ENCODE measurements around the gene ITGAE.
A peak's percentile ranks its signal among the peaks of the same experiment; 100 is the strongest.

ITGAE gene

GRCh38 chr17:3754458-3755334 lies 46.3 kb downstream of the ITGAE start:
- H3K4me3 ChIP-seq (ENCODE audit: control insufficient read depth in 1 of 7, extremely low read depth in 1 of 7, insufficient read depth in 4 of 7, low read depth in 2 of 7, low read length in 6 of 7), result peak overlapping the region in 3 of 7 experiments; percentile 36 to 58 (median 46)
- POLR2A ChIA-PET, result interaction anchor here (0.6 kb wide), 2 partner anchors 12 to 16 kb away, joined by 3 read pairs; no protein-coding TSS in a partner anchor

GRCh38 chr17:3754066-3754457 lies 46.9 kb downstream of the ITGAE start:
- DNase-seq, result no peak
- no peaks in the 10 kb centered on the region for H3K36me3 ChIP-seq (ENCODE audit: control insufficient read depth in 4 of 4, insufficient read depth in 4 of 4, low read length in 3 of 4)

More at GRCh38 chr17:3754458-3755334, 46.3 kb downstream of the ITGAE start:
- H3K36me3 ChIP-seq (ENCODE audit: control insufficient read depth in 4 of 4, insufficient read depth in 4 of 4, low read length in 3 of 4), result no peaks in the 10 kb centered on the region
- H3K9me3 ChIP-seq (ENCODE audit: control extremely low read depth in 1 of 5, control insufficient read depth in 4 of 5, insufficient read depth in 2 of 5, low read depth in 1 of 5, low read length in 4 of 5), result peaks cover 0 to 4% (median 0%) of the 10 kb centered on the region in 5 experiments
- WGBS (ENCODE audit: insufficient coverage), result 14% methylated on average over 38 of the region's 56 CpGs
- peaks cover 0 to 17% (median 6%) of the 10 kb centered on the region in 4 experiments for H3K4me1 ChIP-seq (ENCODE audit: control extremely low read depth in 1 of 4, control insufficient read depth in 4 of 4, insufficient read depth in 4 of 4, low read length in 3 of 4)
- CTCF ChIA-PET, result interaction anchor here (1.4 to 1.6 kb wide), 2 partner anchors 16 to 17 kb away, joined by 3 to 9 read pairs; no protein-coding TSS in a partner anchor
- peak; percentile 80 to 92 (median 89) for DNase-seq
- no peaks in the 10 kb centered on the region for H3K27me3 ChIP-seq (replicated peaks in 2 of 5; ENCODE audit: control insufficient read depth in 4 of 5, insufficient read depth in 5 of 5, low read length in 4 of 5)
- H3K27ac ChIP-seq (ENCODE audit: insufficient read depth in 1 of 2, low read depth in 1 of 2, low read length in 2 of 2, poor library complexity in 1 of 2, severe bottlenecking in 2 of 2), result peak overlapping the region in 1 of 2 experiments; percentile 34

GRCh38 chr17:3753624-3754023 lies 47.4 kb downstream of the ITGAE start:
- WGBS (ENCODE audit: insufficient coverage), result 86% methylated on average over 11 of the region's 12 CpGs
- Histone ChIP-seq H3K36me3 (ENCODE audit: control insufficient read depth in 4 of 4, insufficient read depth in 4 of 4, low read length in 3 of 4) (no peaks in the 10 kb centered on the region), H3K27me3 (replicated peaks in 2 of 5; ENCODE audit: control insufficient read depth in 4 of 5, insufficient read depth in 5 of 5, low read length in 4 of 5) (no peaks in the 10 kb centered on the region), H3K27ac (ENCODE audit: insufficient read depth in 1 of 2, low read depth in 1 of 2, low read length in 2 of 2, poor library complexity in 1 of 2, severe bottlenecking in 2 of 2) (no peak overlapping the region), H3K4me3 (ENCODE audit: control insufficient read depth in 1 of 7, extremely low read depth in 1 of 7, insufficient read depth in 4 of 7, low read depth in 2 of 7, low read length in 6 of 7) (no peak overlapping the region), H3K9me3 (ENCODE audit: control extremely low read depth in 1 of 5, control insufficient read depth in 4 of 5, insufficient read depth in 2 of 5, low read depth in 1 of 5, low read length in 4 of 5) (no peaks in the 10 kb centered on the region), H3K4me1 (ENCODE audit: control extremely low read depth in 1 of 4, control insufficient read depth in 4 of 4, insufficient read depth in 4 of 4, low read length in 3 of 4) (peaks cover 0 to 17% (median 6%) of the 10 kb centered on the region in 4 experiments)
- CTCF ChIA-PET, result interaction anchor here (0.9 kb wide), 2 partner anchors 11 to 70 kb away, joined by 3 to 4 read pairs; no protein-coding TSS in a partner anchor
- POLR2A ChIA-PET, result interaction anchor here (0.5 to 1.0 kb wide), 2 partner anchors 16 to 63 kb away, joined by 3 to 6 read pairs; no protein-coding TSS in a partner anchor
- DNase-seq, result no peak

More at GRCh38 chr17:3754066-3754457, 46.9 kb downstream of the ITGAE start:
- no peak overlapping the region for H3K27ac ChIP-seq (ENCODE audit: insufficient read depth in 1 of 2, low read depth in 1 of 2, low read length in 2 of 2, poor library complexity in 1 of 2, severe bottlenecking in 2 of 2)
- no peak overlapping the region for H3K4me3 ChIP-seq (ENCODE audit: control insufficient read depth in 1 of 7, extremely low read depth in 1 of 7, insufficient read depth in 4 of 7, low read depth in 2 of 7, low read length in 6 of 7)
- ChIA-PET CTCF (interaction anchor here (0.9 kb wide), 2 partner anchors 11 to 71 kb away, joined by 3 to 4 read pairs; no protein-coding TSS in a partner anchor), POLR2A (interaction anchor here (0.5 to 1.0 kb wide), 2 partner anchors 16 to 62 kb away, joined by 3 to 6 read pairs; no protein-coding TSS in a partner anchor)
- peaks cover 0 to 17% (median 6%) of the 10 kb centered on the region in 4 experiments for H3K4me1 ChIP-seq (ENCODE audit: control extremely low read depth in 1 of 4, control insufficient read depth in 4 of 4, insufficient read depth in 4 of 4, low read length in 3 of 4)
- WGBS (ENCODE audit: insufficient coverage), result 100% methylated on average over 4 of the region's 18 CpGs
- no peaks in the 10 kb centered on the region for H3K9me3 ChIP-seq (ENCODE audit: control extremely low read depth in 1 of 5, control insufficient read depth in 4 of 5, insufficient read depth in 2 of 5, low read depth in 1 of 5, low read length in 4 of 5)
- H3K27me3 ChIP-seq (replicated peaks in 2 of 5; ENCODE audit: control insufficient read depth in 4 of 5, insufficient read depth in 5 of 5, low read length in 4 of 5), result no peaks in the 10 kb centered on the region

- Histone ChIP-seq H3K4me3 (ENCODE audit: control insufficient read depth in 1 of 7, extremely low read depth in 1 of 7, insufficient read depth in 4 of 7, low read depth in 2 of 7, low read length in 6 of 7) (no peak overlapping the region), H3K27me3 (replicated peaks in 2 of 5; ENCODE audit: control insufficient read depth in 4 of 5, insufficient read depth in 5 of 5, low read length in 4 of 5) (no peaks in the 10 kb centered on the region), H3K36me3 (ENCODE audit: control insufficient read depth in 4 of 4, insufficient read depth in 4 of 4, low read length in 3 of 4) (no peaks in the 10 kb centered on the region), H3K27ac (ENCODE audit: insufficient read depth in 1 of 2, low read depth in 1 of 2, low read length in 2 of 2, poor library complexity in 1 of 2, severe bottlenecking in 2 of 2) (no peak overlapping the region), H3K9me3 (ENCODE audit: control extremely low read depth in 1 of 5, control insufficient read depth in 4 of 5, insufficient read depth in 2 of 5, low read depth in 1 of 5, low read length in 4 of 5) (no peaks in the 10 kb centered on the region), H3K4me1 (ENCODE audit: control extremely low read depth in 1 of 4, control insufficient read depth in 4 of 4, insufficient read depth in 4 of 4, low read length in 3 of 4) (peaks cover 0 to 11% (median 4%) of the 10 kb centered on the region in 4 experiments)
- ChIA-PET CTCF (interaction anchor here (0.6 to 3.8 kb wide), 4 partner anchors 13 to 75 kb away, joined by 3 to 25 read pairs (median 4); no protein-coding TSS in a partner anchor), POLR2A (no interaction called here)
- WGBS (ENCODE audit: insufficient coverage), result 98% methylated on average over 15 of the region's 15 CpGs
- no peak for DNase-seq
These were observed 49.2 kb downstream of the ITGAE start for GRCh38 chr17:3751836-3752235.

GRCh38 chr17:3750926-3751325 lies 50.1 kb downstream of the ITGAE start:
- Histone ChIP-seq H3K27ac (ENCODE audit: insufficient read depth in 1 of 2, low read depth in 1 of 2, low read length in 2 of 2, poor library complexity in 1 of 2, severe bottlenecking in 2 of 2) (no peak overlapping the region), H3K4me3 (ENCODE audit: control insufficient read depth in 1 of 7, extremely low read depth in 1 of 7, insufficient read depth in 4 of 7, low read depth in 2 of 7, low read length in 6 of 7) (no peak overlapping the region), H3K4me1 (ENCODE audit: control extremely low read depth in 1 of 4, control insufficient read depth in 4 of 4, insufficient read depth in 4 of 4, low read length in 3 of 4) (peaks cover 0 to 11% (median 4%) of the 10 kb centered on the region in 4 experiments), H3K9me3 (ENCODE audit: control extremely low read depth in 1 of 5, control insufficient read depth in 4 of 5, insufficient read depth in 2 of 5, low read depth in 1 of 5, low read length in 4 of 5) (no peaks in the 10 kb centered on the region), H3K36me3 (ENCODE audit: control insufficient read depth in 4 of 4, insufficient read depth in 4 of 4, low read length in 3 of 4) (no peaks in the 10 kb centered on the region), H3K27me3 (replicated peaks in 2 of 5; ENCODE audit: control insufficient read depth in 4 of 5, insufficient read depth in 5 of 5, low read length in 4 of 5) (no peaks in the 10 kb centered on the region)
- 89% methylated on average over 6 of the region's 8 CpGs for WGBS (ENCODE audit: insufficient coverage)
- CTCF ChIA-PET, result interaction anchor here (1.1 to 3.8 kb wide), 3 partner anchors 13 to 76 kb away, joined by 3 to 25 read pairs (median 5); no protein-coding TSS in a partner anchor
- no peak for DNase-seq
- POLR2A ChIA-PET, result no interaction called here

- DNase-seq, result no peak
- H3K9me3 ChIP-seq (ENCODE audit: control extremely low read depth in 1 of 5, control insufficient read depth in 4 of 5, insufficient read depth in 2 of 5, low read depth in 1 of 5, low read length in 4 of 5), result no peaks in the 10 kb centered on the region
- CTCF ChIA-PET, result interaction anchor here (1.1 to 3.8 kb wide), 2 partner anchors 12 to 14 kb away, joined by 3 to 25 read pairs; no protein-coding TSS in a partner anchor
- no peak overlapping the region for H3K4me3 ChIP-seq (ENCODE audit: control insufficient read depth in 1 of 7, extremely low read depth in 1 of 7, insufficient read depth in 4 of 7, low read depth in 2 of 7, low read length in 6 of 7)
- no peak overlapping the region for H3K27ac ChIP-seq (ENCODE audit: insufficient read depth in 1 of 2, low read depth in 1 of 2, low read length in 2 of 2, poor library complexity in 1 of 2, severe bottlenecking in 2 of 2)
- no peaks in the 10 kb centered on the region for H3K27me3 ChIP-seq (replicated peaks in 2 of 5; ENCODE audit: control insufficient read depth in 4 of 5, insufficient read depth in 5 of 5, low read length in 4 of 5)
- POLR2A ChIA-PET, result interaction anchor here (0.6 kb wide), 1 partner anchor 46 kb away, joined by 5 read pairs; no protein-coding TSS in a partner anchor
- H3K36me3 ChIP-seq (ENCODE audit: control insufficient read depth in 4 of 4, insufficient read depth in 4 of 4, low read length in 3 of 4), result no peaks in the 10 kb centered on the region
- WGBS (ENCODE audit: insufficient coverage), result 95% methylated on average over 15 of the region's 17 CpGs
- H3K4me1 ChIP-seq (ENCODE audit: control extremely low read depth in 1 of 4, control insufficient read depth in 4 of 4, insufficient read depth in 4 of 4, low read length in 3 of 4), result peaks cover 0 to 9% (median 4%) of the 10 kb centered on the region in 4 experiments
These were observed 50.7 kb downstream of the ITGAE start for GRCh38 chr17:3750296-3750695.

Measured in common myeloid progenitor, CD34-positive (primary cell).